ENCODE results near the gene CENPP. TPM values are rescaled to one million over a fixed set of nuclear protein-coding genes. Genes with fewer than 3 reads are reported as not detected.

The CENPP gene
- total RNA-seq, 1 donor from 2014 or later: 1.3 TPM

DNA sequence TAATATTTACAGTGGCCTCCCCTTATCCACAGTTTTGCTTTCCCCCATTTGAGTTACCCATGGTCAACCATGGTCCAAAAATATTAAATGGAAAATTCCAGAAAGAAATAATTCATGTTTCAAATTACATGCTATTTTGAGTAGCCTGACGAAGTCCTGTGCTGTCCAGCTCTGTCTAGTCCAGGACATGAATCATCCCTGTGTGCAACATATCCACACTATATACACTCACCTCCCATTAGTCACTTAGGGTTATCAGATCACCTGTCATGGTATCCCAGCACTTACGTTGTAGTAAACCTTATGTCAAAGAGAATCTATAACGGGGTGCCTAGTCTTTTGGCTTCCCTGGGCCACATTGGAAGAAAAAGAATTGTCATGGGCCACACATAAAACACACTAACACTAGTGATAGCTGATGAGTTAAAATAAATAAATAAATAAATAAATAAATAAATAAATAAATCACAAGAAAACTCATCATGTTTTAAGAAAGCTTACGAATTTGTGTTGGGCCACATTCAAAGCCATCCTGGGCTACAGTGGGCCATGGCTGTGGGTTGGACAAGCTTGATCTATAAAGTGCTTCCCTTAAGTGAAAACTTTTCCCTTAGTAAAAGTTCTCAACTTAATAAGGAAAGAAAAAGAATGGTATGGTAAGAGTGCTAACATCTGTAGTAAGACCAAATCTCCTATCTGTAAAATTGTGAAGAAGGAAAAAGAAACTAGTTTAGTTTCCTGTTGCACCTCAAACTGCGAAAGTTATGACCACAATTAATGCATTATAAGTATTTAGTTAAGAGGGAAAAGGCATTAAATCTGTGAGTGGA is 114.4 kb downstream of the CENPP start:
- TF ChIP-seq, protein P1, sequence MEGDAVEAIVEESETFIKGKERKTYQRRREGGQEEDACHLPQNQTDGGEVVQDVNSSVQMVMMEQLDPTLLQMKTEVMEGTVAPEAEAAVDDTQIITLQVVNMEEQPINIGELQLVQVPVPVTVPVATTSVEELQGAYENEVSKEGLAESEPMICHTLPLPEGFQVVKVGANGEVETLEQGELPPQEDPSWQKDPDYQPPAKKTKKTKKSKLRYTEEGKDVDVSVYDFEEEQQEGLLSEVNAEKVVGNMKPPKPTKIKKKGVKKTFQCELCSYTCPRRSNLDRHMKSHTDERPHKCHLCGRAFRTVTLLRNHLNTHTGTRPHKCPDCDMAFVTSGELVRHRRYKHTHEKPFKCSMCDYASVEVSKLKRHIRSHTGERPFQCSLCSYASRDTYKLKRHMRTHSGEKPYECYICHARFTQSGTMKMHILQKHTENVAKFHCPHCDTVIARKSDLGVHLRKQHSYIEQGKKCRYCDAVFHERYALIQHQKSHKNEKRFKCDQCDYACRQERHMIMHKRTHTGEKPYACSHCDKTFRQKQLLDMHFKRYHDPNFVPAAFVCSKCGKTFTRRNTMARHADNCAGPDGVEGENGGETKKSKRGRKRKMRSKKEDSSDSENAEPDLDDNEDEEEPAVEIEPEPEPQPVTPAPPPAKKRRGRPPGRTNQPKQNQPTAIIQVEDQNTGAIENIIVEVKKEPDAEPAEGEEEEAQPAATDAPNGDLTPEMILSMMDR (IDR thresholded peaks at IDR 0.05; ENCODE audit: insufficient read depth, low read length, severe bottlenecking): no peak
- H3K36me3 ChIP-seq (ENCODE audit: control insufficient read depth, insufficient read depth, low read length): no peaks in the 10 kb centered on the region
- no peaks in the 10 kb centered on the region for H3K27me3 ChIP-seq (ENCODE audit: control insufficient read depth, insufficient read depth, low read length)
- FAIRE-seq (peak; percentile 13), DNase-seq (ENCODE audit: low read depth) (peak; percentile 96)
- no peak overlapping the region for H3K4me3 ChIP-seq (ENCODE audit: low read depth, low read length)

- Histone ChIP-seq H3K4me3 (ENCODE audit: low read depth, low read length) (no peak overlapping the region), H3K27me3 (ENCODE audit: control insufficient read depth, insufficient read depth, low read length) (no peaks in the 10 kb centered on the region), H3K36me3 (ENCODE audit: control insufficient read depth, insufficient read depth, low read length) (no peaks in the 10 kb centered on the region)
- FAIRE-seq (no peak), DNase-seq (ENCODE audit: low read depth) (no peak)
- TF ChIP-seq, protein P1 (IDR thresholded peaks at IDR 0.05; ENCODE audit: insufficient read depth, low read length, severe bottlenecking): no peak
Observed at GRCh38 chr9:92440751-92441046, 114.9 kb downstream of the CENPP start.

DNA sequence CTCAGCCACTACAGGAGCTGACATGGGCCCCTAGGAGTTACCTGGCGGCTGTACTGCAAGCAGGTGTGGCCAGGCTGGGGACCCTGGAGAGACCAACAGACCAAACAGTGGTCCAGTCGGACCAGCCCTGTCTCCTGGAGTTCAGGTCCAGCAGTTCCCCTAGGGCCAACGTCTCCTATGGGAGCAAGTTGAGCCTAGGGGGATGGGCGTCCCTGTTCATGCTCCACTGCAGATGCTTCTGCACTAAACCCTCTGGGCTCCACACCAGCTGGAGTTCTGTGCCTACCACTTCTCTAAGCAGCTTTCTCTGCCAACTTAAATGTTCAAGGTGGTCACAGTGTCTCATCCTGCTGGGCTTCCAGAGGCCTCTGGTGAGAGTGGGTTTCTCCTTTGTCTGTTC is 119.1 kb downstream of the CENPP start:
- no peak for FAIRE-seq
- H3K36me3 ChIP-seq (ENCODE audit: control insufficient read depth, insufficient read depth, low read length): no peaks in the 10 kb centered on the region
- no peak overlapping the region for H3K4me3 ChIP-seq (ENCODE audit: low read depth, low read length)
- DNase-seq (ENCODE audit: low read depth): no peak
- H3K27me3 ChIP-seq (ENCODE audit: control insufficient read depth, insufficient read depth, low read length): no peaks in the 10 kb centered on the region
- TF ChIP-seq, protein P1 (IDR thresholded peaks at IDR 0.05; ENCODE audit: insufficient read depth, low read length, severe bottlenecking): no peak

DNA sequence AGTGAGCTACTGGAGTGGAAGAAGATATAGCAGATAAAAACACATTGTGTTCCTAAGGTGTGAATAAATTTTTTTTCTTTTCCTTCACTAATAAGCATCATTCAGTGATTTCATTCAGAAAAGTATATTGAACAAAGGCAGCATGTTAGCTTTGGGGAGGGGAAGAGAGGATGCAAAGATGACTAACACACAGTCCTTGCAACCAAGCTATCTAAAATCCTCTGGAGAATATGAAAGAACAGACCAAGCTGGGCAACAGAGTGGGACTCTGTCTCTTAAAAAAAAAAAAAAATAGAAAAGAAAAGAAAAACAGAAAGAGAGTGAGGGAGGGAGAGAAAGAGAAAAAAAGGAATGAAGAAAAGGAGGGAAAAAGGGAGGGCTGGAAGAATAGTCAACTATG is 120.8 kb downstream of the CENPP start:
- no peak for FAIRE-seq
- TF ChIP-seq, protein P1 (IDR thresholded peaks at IDR 0.05; ENCODE audit: insufficient read depth, low read length, severe bottlenecking): no peak
- Histone ChIP-seq H3K36me3 (ENCODE audit: control insufficient read depth, insufficient read depth, low read length) (no peaks in the 10 kb centered on the region), H3K27me3 (ENCODE audit: control insufficient read depth, insufficient read depth, low read length) (no peaks in the 10 kb centered on the region), H3K4me3 (ENCODE audit: low read depth, low read length) (no peak overlapping the region)
- no peak for DNase-seq (ENCODE audit: low read depth)

GRCh38 chr9:92455217-92455616 is 129.5 kb downstream of the CENPP start:
- FAIRE-seq (no peak), DNase-seq (ENCODE audit: low read depth) (no peak)
- TF ChIP-seq, protein P1 (IDR thresholded peaks at IDR 0.05; ENCODE audit: insufficient read depth, low read length, severe bottlenecking): peak; percentile 24
- Histone ChIP-seq H3K27me3 (ENCODE audit: control insufficient read depth, insufficient read depth, low read length) (no peaks in the 10 kb centered on the region), H3K4me3 (ENCODE audit: low read depth, low read length) (no peak overlapping the region), H3K36me3 (ENCODE audit: control insufficient read depth, insufficient read depth, low read length) (no peaks in the 10 kb centered on the region)

DNA sequence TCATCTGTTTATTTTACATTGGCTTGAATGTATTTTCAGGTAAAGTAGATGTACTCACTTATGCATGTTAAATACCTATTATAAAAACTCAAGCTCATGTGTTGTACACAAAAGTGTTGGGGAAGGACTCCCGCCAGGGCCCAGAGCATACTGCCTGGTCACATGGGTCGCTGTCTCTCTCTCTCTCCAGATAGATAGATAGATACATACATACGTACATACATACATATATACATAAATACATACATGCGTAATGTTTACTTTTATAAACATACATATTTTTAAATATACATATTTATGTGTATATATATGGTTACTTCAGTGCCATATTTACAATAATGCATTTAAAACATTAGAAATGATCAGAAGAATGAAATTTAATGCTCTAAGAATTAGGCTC is 131.8 kb downstream of the CENPP start:
- TF ChIP-seq, protein P1 (IDR thresholded peaks at IDR 0.05; ENCODE audit: insufficient read depth, low read length, severe bottlenecking): no peak
- H3K36me3 ChIP-seq (ENCODE audit: control insufficient read depth, insufficient read depth, low read length): no peaks in the 10 kb centered on the region
- no peak overlapping the region for H3K4me3 ChIP-seq (ENCODE audit: low read depth, low read length)
- no peaks in the 10 kb centered on the region for H3K27me3 ChIP-seq (ENCODE audit: control insufficient read depth, insufficient read depth, low read length)
- DNase-seq (ENCODE audit: low read depth): no peak
- FAIRE-seq: no peak

Measured in bronchial epithelial cell (primary cell).